ENCODE data around the gene SH3BP5.

Gene SH3BP5

GRCh38 chr3:15271785-15272381 lies 60.5 kb downstream of the SH3BP5 start:
- FAIRE-seq: no peak

- no peak for FAIRE-seq
Observed at GRCh38 chr3:15271030-15271429, 61.4 kb downstream of the SH3BP5 start.

GRCh38 chr3:15269091-15269989 lies 63.0 kb downstream of the SH3BP5 start:
- no peak for FAIRE-seq

- no peak for FAIRE-seq
Observed at GRCh38 chr3:15268033-15268631, 64.3 kb downstream of the SH3BP5 start.

GRCh38 chr3:15267502-15267901 lies 64.9 kb downstream of the SH3BP5 start:
- FAIRE-seq: no peak

GRCh38 chr3:15266510-15267376 lies 65.6 kb downstream of the SH3BP5 start:
- FAIRE-seq: no peak

GRCh38 chr3:15265655-15266509 lies 66.5 kb downstream of the SH3BP5 start:
- no peak for FAIRE-seq

- no peak for FAIRE-seq
Observed at GRCh38 chr3:15264486-15264885, 67.9 kb downstream of the SH3BP5 start.

GRCh38 chr3:15263926-15264325 lies 68.5 kb downstream of the SH3BP5 start:
- FAIRE-seq: no peak

- no peak for FAIRE-seq
Observed at GRCh38 chr3:15263120-15263519, 69.3 kb downstream of the SH3BP5 start.

GRCh38 chr3:15262021-15262420 lies 70.4 kb downstream of the SH3BP5 start:
- no peak for FAIRE-seq

- no peak for FAIRE-seq
Observed at GRCh38 chr3:15261274-15261673, 71.1 kb downstream of the SH3BP5 start.

- FAIRE-seq: no peak
Observed at GRCh38 chr3:15260531-15260930, 71.9 kb downstream of the SH3BP5 start.

GRCh38 chr3:15258720-15259119 lies 73.7 kb downstream of the SH3BP5 start:
- no peak for FAIRE-seq

GRCh38 chr3:15256861-15257341 lies 75.5 kb downstream of the SH3BP5 start:
- FAIRE-seq: no peak

GRCh38 chr3:15255215-15255614 lies 77.2 kb downstream of the SH3BP5 start:
- FAIRE-seq: no peak

GRCh38 chr3:15253023-15253697 lies 79.2 kb downstream of the SH3BP5 start:
- FAIRE-seq: no peak

GRCh38 chr3:15246186-15246585 lies 86.2 kb downstream of the SH3BP5 start:
- FAIRE-seq: no peak

- no peak for FAIRE-seq
Observed at GRCh38 chr3:15243822-15244482, 88.4 kb downstream of the SH3BP5 start.

- FAIRE-seq: no peak
Observed at GRCh38 chr3:15241341-15241740, 91.0 kb downstream of the SH3BP5 start.

GRCh38 chr3:15229262-15229661 lies 103.1 kb downstream of the SH3BP5 start:
- no peak for FAIRE-seq

Measured in TTC549 (cell line).